Glutamatergic neuron (in vitro differentiated cells): ENCODE results near the gene GOLGA6L26. TPM values are rescaled to one million over a fixed set of nuclear protein-coding genes. Genes with fewer than 3 reads are reported as not detected.
"Not testable (repeated sequence)": the region's sequence is repeated elsewhere in the genome, so short reads cannot be mapped to it uniquely, and the experiment has no call there.

ENCODE experiments used
- DNase-seq: peaks from one replicate; pipeline ENCODE4 v3.0.0; 2022
- H3K27ac Mint-ChIP-seq: one replicate; pipeline ENCODE4 v1.8.0; 2020; ENCODE audit warnings: mild to moderate bottlenecking, mixed read lengths, inconsistent platforms; ENCODE audit not compliant: unreplicated experiment
- H3K27me3 Mint-ChIP-seq: one replicate; pipeline ENCODE4 v1.8.0; 2020; ENCODE audit warnings: mild to moderate bottlenecking, moderate library complexity, mixed read lengths, inconsistent platforms; ENCODE audit not compliant: unreplicated experiment
- H3K36me3 Mint-ChIP-seq: one replicate; pipeline ENCODE4 v1.8.0; 2020; ENCODE audit warnings: mild to moderate bottlenecking, mixed read lengths, inconsistent platforms; ENCODE audit not compliant: unreplicated experiment
- H3K4me1 Mint-ChIP-seq: one replicate; pipeline ENCODE4 v1.8.0; 2020; ENCODE audit warnings: mild to moderate bottlenecking, low read depth, mixed read lengths, inconsistent platforms; ENCODE audit not compliant: unreplicated experiment
- H3K4me3 Mint-ChIP-seq: one replicate; pipeline ENCODE4 v1.8.0; 2020; ENCODE audit warnings: mild to moderate bottlenecking, mixed read lengths, inconsistent platforms; ENCODE audit not compliant: unreplicated experiment
- H3K9me3 Mint-ChIP-seq: one replicate; pipeline ENCODE4 v1.8.0; 2020; ENCODE audit warnings: mild to moderate bottlenecking, moderate library complexity, mixed read lengths, inconsistent platforms; ENCODE audit not compliant: unreplicated experiment
- long read RNA-seq: library from polyadenylated mRNA; unstranded; transcript quantifications from one replicate; pipeline ENCODE4 v2.0.0, GENCODE V29; 2020; ENCODE audit not compliant: unreplicated experiment
- total RNA-seq: library from RNA; stranded (reverse); fragmentation: NEBNext Ultra II Directional; extraction: Animal tissue kit (Norgen Biotek cat#: 25700); gene quantifications from one replicate; pipeline ENCODE4 v1.2.1, GENCODE V29; 2021; ENCODE audit not compliant: unreplicated experiment
- TF ChIP-seq, protein P1 (sequence below): fragments of 200-600 bp; sonication (generic); IDR thresholded peaks from one replicate; pipeline ENCODE4 v1.5.0; 2021; ENCODE audit not compliant: partially characterized antibody, unreplicated experiment

The GOLGA6L26 gene, protein sequence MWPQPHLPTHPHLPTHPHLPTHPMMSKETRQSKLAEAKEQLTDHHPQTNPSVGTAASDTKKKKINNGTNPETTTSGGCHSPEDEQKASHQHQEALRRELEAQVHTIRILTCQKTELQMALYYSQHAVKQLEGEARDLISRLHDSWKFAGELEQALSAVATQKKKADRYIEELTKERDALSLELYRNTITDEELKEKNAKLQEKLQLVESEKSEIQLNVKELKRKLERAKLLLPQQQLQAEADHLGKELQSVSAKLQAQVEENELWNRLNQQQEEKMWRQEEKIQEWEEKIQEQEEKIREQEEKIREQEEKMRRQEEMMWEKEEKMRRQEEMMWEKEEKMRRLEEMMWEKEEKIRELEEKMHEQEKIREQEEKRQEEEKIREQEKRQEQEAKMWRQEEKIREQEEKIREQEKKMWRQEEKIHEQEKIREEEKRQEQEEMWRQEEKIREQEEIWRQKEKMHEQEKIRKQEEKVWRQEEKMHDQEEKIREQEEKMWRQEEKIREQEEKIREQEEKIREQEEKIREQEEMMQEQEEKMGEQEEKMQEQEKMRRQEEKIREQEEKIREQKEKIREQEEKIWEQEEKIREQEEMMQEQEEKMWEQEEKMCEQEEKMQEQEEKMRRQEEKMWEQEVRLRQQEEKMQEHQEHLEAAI
- not detected for total RNA-seq
- long read RNA-seq, result 0 reads

DNA sequence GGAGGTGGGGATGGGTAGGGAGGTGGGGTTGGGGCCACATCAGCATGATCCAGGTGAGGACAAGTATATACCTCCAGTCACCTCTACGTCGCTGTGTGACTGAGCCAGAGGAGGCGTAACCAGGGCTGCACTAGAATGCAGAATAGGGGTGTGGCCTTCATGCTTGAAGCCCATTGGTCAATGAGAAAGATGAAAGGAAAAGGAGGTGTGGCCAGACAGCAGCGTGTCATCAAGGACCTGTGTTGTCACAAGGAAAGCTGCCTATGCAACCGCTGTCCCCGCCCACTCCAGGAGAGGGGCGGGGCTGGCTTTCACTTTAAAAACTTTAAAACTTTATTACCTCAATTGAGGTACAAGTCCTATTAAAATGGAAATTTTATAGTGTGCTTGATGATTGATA is at the start of gene GOLGA6L26:
TSS of gene GOLGA6L26 (minus strand) at position 101 of the 400 bp plus-strand sequence. CDS start at position 40, 61 bp downstream.
- DNase-seq, H3K27ac Mint-ChIP-seq, H3K36me3 Mint-ChIP-seq, H3K4me1 Mint-ChIP-seq, H3K4me3 Mint-ChIP-seq, H3K27me3 Mint-ChIP-seq, H3K9me3 Mint-ChIP-seq: not testable (repeated sequence)

DNA sequence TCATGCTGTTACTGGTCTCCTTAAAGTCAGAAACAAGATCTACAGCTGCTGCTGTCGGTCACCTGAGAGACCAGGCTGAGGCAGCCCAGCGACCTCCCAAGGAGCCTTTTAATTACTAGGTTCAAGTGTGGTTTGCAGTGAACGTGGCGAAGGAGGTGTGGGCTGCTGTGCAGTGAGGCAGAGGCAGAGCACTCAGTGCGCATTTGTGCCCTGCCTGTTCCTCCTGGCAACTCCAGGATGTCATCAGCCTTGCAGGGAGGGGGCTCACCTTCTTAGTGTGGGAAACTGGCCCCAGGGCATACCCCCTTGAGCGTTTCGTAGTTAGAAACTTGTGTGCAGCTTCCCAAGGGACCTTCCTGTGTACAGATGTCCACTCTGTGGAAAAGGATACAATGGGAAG is 47.2 kb upstream of the GOLGA6L26 start:
- H3K9me3 Mint-ChIP-seq, H3K27me3 Mint-ChIP-seq, H3K4me1 Mint-ChIP-seq, H3K4me3 Mint-ChIP-seq, H3K27ac Mint-ChIP-seq, DNase-seq, H3K36me3 Mint-ChIP-seq: not testable (repeated sequence)

DNA sequence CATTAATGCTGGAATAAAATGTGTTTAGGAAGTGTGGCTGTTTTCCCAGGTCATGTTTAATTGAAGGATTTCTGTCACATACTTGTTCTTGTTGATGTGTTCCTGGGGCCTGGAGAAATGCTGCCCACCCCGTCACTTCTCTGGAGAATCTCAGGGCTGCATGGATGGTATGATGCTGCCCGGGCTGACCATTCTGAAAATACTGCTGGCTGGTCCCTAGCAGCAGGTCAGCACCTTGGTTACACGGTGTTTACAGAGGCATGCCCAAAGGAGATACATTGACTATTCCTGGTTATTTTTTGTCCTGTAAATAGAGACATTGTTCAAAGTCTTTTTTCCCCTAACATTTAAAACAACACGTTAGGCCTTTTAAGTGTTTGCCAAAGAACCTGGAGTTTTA is 46.7 kb upstream of the GOLGA6L26 start:
- not testable (repeated sequence) for H3K4me1 Mint-ChIP-seq, H3K36me3 Mint-ChIP-seq, DNase-seq, H3K27ac Mint-ChIP-seq, H3K9me3 Mint-ChIP-seq, H3K4me3 Mint-ChIP-seq, H3K27me3 Mint-ChIP-seq

DNA sequence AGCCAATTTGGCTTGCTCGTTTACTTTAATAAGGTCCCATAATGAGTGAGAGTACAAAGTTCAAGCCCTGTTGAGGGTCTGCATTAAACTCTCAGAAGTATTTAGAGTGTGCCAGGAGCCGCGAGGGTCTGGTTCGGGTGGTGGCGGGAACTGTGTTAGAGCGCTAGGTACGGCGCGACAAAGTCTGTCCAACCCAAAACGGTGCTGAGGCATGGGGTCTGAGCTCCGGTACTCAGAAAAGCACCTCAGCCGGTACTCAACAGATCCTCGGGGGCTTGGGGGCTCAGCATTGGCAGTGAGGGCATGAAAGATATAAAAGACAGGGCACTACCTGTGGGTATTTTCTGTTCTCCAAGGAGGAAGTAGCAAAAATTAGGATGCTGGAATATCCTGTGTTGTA is 45.0 kb upstream of the GOLGA6L26 start:
- not testable (repeated sequence) for H3K36me3 Mint-ChIP-seq, H3K9me3 Mint-ChIP-seq, H3K27ac Mint-ChIP-seq, H3K27me3 Mint-ChIP-seq, DNase-seq, H3K4me1 Mint-ChIP-seq, H3K4me3 Mint-ChIP-seq

DNA sequence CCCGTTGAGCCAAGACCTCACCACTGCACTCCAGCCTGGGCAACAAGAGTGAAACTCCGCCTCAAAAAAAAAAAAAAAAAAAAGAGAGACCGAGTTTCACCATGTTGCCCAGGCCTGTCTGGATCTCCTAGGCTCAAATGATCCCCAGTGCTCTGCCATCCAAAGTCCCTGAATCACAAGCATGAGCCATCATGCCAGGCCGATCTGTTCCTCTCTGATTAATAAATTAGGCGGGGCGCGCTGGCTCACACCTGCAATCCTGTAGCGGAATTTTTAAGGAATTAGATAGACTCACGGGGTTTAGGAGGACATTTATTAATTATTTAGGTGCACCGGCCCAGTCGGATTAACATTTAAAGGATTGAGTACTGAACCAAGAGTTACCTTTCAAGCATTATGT is 40.2 kb upstream of the GOLGA6L26 start:
- not testable (repeated sequence) for H3K27ac Mint-ChIP-seq, H3K27me3 Mint-ChIP-seq, H3K4me1 Mint-ChIP-seq, H3K36me3 Mint-ChIP-seq, H3K4me3 Mint-ChIP-seq, DNase-seq, H3K9me3 Mint-ChIP-seq

DNA sequence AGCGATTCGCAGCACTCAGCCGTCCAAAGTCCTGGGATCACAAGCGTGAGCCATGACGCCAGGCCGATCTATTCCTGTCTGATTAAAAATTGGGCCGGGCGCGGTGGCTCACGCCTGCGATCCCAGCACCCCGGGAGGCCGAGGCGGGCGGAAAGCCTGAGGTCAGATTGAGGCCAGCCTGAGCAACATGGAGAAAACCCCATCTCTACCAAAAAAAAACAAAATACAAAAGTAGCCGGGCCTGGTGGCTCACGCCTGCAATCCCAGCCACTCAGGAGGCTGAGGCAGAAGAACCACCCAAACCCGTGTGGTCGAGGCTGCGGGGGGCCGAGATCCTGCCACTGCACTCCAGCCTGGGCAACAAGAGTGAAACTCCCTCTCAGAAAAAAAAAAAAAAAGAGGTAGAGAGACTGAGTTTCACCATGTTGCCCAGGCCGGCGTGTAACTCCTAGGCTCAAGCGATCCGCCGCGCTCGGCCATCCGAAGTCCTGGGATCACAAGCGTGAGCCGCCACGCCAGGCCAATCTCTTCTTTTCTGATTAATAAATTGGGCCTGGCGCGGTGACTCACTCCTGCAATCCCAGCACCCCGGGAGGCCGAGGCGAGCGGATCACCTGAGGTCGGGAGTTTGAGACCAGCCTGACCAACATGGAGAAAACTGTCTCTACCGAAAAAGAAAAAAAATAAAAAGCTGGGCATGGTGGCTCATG is 39.0 kb upstream of the GOLGA6L26 start:
- not testable (repeated sequence) for H3K36me3 Mint-ChIP-seq, H3K27me3 Mint-ChIP-seq, H3K27ac Mint-ChIP-seq, H3K9me3 Mint-ChIP-seq, H3K4me1 Mint-ChIP-seq, DNase-seq, H3K4me3 Mint-ChIP-seq

DNA sequence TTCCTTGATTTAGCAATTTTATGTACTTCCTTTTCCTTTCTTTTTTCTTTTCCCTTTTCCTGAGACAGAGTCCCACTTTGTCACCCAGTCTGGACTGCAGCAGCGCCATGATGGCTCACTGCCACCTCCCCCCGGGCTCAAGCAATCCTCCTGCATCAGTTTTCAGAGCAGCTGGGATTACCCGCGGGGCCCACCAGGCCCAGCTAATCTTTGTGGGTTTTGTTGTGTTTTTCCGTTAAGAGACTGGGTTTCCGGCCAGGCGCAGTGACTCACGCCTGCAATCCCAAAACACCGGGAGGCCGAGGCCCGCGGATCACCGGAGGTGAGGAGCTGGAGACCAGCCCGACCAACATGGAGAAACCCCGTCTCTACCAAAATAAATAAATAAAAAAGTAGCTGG is 38.3 kb upstream of the GOLGA6L26 start:
- H3K27ac Mint-ChIP-seq, result peak overlapping the region; percentile 64
- no peak overlapping the region for H3K4me3 Mint-ChIP-seq
- H3K36me3 Mint-ChIP-seq, result no peaks in the 10 kb centered on the region
- no peaks in the 10 kb centered on the region for H3K27me3 Mint-ChIP-seq
- peaks cover 3% of the 10 kb centered on the region for H3K4me1 Mint-ChIP-seq
- H3K9me3 Mint-ChIP-seq, result peaks cover 2% of the 10 kb centered on the region
- no peak for DNase-seq
- TF ChIP-seq, protein P1, sequence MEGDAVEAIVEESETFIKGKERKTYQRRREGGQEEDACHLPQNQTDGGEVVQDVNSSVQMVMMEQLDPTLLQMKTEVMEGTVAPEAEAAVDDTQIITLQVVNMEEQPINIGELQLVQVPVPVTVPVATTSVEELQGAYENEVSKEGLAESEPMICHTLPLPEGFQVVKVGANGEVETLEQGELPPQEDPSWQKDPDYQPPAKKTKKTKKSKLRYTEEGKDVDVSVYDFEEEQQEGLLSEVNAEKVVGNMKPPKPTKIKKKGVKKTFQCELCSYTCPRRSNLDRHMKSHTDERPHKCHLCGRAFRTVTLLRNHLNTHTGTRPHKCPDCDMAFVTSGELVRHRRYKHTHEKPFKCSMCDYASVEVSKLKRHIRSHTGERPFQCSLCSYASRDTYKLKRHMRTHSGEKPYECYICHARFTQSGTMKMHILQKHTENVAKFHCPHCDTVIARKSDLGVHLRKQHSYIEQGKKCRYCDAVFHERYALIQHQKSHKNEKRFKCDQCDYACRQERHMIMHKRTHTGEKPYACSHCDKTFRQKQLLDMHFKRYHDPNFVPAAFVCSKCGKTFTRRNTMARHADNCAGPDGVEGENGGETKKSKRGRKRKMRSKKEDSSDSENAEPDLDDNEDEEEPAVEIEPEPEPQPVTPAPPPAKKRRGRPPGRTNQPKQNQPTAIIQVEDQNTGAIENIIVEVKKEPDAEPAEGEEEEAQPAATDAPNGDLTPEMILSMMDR, result no peak

DNA sequence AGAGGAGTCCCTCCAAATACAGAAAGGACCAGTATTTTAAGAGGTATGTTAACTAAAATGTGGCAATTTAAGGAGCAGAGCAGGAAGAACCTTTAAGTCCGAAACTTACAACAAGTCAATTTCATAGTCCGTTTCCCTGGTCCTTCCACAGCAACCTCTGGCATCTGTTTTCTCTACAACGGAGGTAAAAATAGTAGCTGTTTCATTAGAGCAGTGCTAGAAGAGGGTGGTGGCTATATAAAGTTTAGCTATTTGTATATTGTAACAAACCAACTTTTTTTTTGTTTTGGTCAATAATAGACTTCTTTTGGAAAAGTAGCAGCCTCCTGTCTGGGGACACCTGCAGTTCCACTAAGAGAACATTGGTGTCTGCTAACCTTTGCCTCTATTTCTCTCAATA is 37.9 kb upstream of the GOLGA6L26 start:
- not testable (repeated sequence) for H3K36me3 Mint-ChIP-seq, H3K9me3 Mint-ChIP-seq, H3K27me3 Mint-ChIP-seq, H3K4me1 Mint-ChIP-seq, H3K4me3 Mint-ChIP-seq, DNase-seq
- H3K27ac Mint-ChIP-seq, result peak overlapping the region; percentile 64

DNA sequence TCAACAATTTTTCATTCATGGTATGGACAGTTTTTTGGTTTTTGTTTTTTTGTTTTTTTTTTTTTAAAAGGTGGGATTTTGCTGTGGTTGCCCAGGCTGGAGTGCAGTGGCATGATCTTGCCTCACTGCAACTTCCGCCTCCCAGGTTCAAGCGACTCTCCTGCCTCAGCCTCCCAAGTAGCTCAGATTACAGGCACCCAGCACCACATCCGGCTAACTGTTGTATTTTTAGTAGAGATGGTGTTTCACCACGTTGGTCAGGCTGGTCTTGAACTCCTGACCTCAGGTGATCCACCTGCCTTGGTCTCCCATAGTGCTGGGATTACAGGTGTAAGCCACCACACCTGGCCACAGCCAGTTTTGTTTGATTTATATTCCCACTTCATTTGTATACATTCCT is 37.1 kb upstream of the GOLGA6L26 start:
- DNase-seq, H3K4me1 Mint-ChIP-seq, H3K27ac Mint-ChIP-seq, H3K4me3 Mint-ChIP-seq, H3K9me3 Mint-ChIP-seq, H3K36me3 Mint-ChIP-seq, H3K27me3 Mint-ChIP-seq: not testable (repeated sequence)
